Measurements from ENCODE around the gene ADAMTS8. TPM values are rescaled to one million over a fixed set of nuclear protein-coding genes. Genes with fewer than 3 reads are reported as not detected.

The ADAMTS8 gene, protein sequence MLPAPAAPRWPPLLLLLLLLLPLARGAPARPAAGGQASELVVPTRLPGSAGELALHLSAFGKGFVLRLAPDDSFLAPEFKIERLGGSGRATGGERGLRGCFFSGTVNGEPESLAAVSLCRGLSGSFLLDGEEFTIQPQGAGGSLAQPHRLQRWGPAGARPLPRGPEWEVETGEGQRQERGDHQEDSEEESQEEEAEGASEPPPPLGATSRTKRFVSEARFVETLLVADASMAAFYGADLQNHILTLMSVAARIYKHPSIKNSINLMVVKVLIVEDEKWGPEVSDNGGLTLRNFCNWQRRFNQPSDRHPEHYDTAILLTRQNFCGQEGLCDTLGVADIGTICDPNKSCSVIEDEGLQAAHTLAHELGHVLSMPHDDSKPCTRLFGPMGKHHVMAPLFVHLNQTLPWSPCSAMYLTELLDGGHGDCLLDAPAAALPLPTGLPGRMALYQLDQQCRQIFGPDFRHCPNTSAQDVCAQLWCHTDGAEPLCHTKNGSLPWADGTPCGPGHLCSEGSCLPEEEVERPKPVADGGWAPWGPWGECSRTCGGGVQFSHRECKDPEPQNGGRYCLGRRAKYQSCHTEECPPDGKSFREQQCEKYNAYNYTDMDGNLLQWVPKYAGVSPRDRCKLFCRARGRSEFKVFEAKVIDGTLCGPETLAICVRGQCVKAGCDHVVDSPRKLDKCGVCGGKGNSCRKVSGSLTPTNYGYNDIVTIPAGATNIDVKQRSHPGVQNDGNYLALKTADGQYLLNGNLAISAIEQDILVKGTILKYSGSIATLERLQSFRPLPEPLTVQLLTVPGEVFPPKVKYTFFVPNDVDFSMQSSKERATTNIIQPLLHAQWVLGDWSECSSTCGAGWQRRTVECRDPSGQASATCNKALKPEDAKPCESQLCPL
- 0.12 and 0.16 TPM in 2 replicates for total RNA-seq

DNA sequence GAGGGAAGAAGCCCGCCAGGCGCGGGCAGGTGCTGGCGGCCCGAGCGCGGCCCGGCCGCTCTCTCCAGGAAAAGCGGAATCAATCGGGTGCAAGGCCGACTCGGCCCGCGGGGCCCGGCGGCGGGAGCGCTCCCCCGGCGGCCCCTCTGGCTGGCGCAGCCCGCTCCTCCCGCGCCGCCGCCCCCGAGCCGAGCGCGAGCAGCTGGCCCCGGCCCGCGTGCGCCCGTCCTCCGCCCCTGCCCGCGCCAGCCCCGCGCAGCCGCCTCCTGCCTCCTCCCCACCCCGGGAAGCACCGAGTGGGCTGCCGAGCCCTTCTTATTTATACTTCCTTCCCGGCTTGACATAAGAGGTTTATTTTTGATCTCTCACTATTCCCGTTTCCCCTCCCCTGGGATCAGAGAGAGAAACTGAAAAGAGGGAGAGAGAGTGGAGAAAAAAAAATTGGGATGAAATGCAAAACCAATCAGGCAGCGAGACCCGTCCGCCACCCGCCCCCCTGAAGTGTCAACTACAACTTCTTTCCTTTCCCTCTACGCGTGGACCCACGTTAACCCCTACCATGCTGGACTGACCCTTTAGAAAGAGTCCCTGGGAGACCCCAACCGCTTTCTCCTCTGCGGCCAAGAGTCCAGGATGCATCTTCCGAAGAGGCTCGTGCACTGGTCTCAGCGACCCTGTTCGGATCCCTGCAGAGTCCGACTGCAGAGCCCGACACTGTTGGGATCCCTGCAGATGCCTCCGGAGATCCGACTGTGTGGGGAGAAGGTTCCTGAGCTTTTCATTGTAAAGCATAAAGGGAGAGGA is at the start of gene ADAMTS8:
Gene ADAMTS8, minus strand, starts transcription at position 294 of the 804 bp plus-strand sequence. CDS start 323 bp downstream, outside the sequence.

DNA sequence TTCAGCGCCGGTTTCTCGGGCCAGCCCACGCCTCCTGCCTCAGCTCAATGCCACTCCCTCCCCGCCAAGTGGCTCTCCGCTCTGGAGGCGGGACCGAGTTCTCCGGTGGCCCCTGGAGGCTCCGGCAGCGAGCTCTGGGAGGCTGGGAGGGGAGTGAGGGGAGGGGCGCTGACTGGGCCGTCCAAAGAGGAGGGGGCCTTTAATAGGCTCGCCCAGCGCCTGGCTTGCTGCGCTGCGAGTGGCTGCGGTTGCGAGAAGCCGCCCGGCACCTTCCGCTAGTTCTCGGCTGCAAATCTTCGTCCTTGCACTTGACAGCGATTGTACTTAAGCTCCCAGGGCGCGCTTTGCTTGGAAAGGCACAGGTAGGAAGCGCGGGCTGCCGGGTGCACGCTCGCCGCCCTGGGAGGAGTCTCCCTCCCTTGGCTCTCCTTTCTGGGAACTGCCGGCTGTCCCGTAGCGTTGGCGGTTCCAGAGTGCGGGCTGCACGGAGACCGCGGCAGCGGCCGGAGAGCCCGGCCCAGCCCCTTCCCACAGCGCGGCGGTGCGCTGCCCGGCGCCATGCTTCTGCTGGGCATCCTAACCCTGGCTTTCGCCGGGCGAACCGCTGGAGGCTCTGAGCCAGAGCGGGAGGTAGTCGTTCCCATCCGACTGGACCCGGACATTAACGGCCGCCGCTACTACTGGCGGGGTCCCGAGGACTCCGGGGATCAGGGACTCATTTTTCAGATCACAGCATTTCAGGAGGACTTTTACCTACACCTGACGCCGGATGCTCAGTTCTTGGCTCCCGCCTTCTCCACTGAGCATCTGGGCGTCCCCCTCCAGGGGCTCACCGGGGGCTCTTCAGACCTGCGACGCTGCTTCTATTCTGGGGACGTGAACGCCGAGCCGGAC is 20.3 kb upstream of the ADAMTS8 start, which contains the start of gene ADAMTS15:
Gene ADAMTS15, plus strand, starts transcription at position 230 of the 894 bp plus-strand sequence. Its CDS starts 329 bp downstream, at position 559.

Other genes with a start within 250 kb of the ADAMTS8 start
- 52.6 and 70.9 TPM in 2 replicates for gene ZBTB44, start 113.7 kb downstream of the ADAMTS8 start, total RNA-seq
- gene ADAMTS15, start 20.0 kb upstream of the ADAMTS8 start, total RNA-seq: 0.32 and 0.85 TPM in 2 replicates

Measured in hair follicle dermal papilla cell (primary cell).